ENCODE measurements around the gene CDIPT. TPM values are rescaled to one million over a fixed set of nuclear protein-coding genes. Genes with fewer than 3 reads are reported as not detected.
A peak's percentile ranks its signal among the peaks of the same experiment; 100 is the strongest.

Gene CDIPT
- total RNA-seq, 1 experiment from 2014 or later: 57.1 TPM

DNA sequence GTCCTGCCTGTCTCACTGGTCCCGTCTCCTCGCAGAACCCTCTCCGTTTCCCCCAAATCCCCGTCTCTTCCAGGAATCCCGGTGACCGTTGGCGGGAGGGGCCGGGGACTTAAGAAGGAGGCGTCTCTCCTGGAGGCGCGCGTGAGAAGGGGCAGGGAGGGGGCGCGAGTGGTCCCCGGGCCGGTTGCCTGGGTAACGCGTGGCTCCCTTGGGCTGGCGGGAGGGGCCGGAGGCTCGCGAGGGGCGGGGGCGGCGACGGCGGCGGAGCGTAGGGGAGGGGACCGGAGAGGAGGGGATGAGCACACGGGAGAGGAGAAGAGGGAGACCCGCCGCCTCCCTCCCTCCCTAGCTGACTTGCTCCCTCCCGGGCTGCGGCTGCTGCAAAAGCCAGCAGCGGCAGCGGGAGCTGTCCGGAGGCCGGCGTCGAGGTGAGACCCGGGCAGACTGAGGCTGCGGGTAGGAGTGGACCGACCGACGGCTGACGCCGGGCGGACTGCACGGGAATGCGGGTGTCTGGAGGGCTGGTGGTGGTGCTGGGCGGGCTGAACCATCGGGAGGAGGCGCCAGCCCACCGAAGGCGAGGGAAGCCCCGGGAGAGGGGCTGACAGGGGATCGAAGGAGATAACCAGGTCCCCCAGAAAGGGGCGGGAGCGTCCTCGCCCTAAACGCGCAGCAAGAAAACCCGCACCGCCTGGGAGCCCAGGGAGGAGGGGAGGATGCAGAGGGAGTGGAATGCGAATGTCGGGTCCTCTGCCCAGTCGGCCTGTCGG is 50.9 kb downstream of the CDIPT start, which contains the start of gene PRRT2:
Gene PRRT2 (plus strand): TSS at position 298 of the 770 bp plus-strand sequence. CDS start 862 bp downstream, outside the sequence.
- Histone ChIP-seq H3K4me1 (peaks cover 27% of the 10 kb centered on the region), H3K4me3 (ENCODE audit: low read depth, low read length) (peak within 1 kb of the TSS; percentile 73), H3K9me3 (no peaks in the 10 kb centered on the region), H3K36me3 (ENCODE audit: control insufficient read depth, insufficient read depth, low read length) (peaks cover 7% of the 10 kb centered on the region; the same call in 1 of the 2 replicates), H3K27me3 (replicated peaks; ENCODE audit: control insufficient read depth, insufficient read depth, low read length) (no peaks in the 10 kb centered on the region)
- intact Hi-C loops (cut with micrococcal nuclease; ENCODE audit: unreplicated experiment): loop anchor here (10.0 kb wide), 1 partner anchor 183 kb away; the partner anchor contains the start of genes HIRIP3 and INO80E
- BruUV-seq (replicated peaks): no TSS peak
- Mint-ChIP-seq H3K4me1 (ENCODE audit: low read depth, unreplicated experiment) (peaks cover 37% of the 10 kb centered on the region), H3K27ac (ENCODE audit: unreplicated experiment) (peak within 1 kb of the TSS; percentile 93), H3K27me3 (ENCODE audit: insufficient read depth, unreplicated experiment) (no peaks in the 10 kb centered on the region), H3K36me3 (ENCODE audit: insufficient read depth, unreplicated experiment) (peaks cover 68% of the 10 kb centered on the region), H3K9me3 (ENCODE audit: unreplicated experiment) (no peaks in the 10 kb centered on the region), H3K4me3 (ENCODE audit: unreplicated experiment) (peak within 1 kb of the TSS; percentile 94)
- DNase-seq: peak; percentile 66
- ChIA-PET POLR2A (interaction anchor here (0.7 to 1.0 kb wide), 3 partner anchors 17 to 161 kb away, joined by 3 to 5 read pairs (median 3); partner anchors contain the start of genes KIF22 and TAOK2), CTCF (interaction anchor here (0.7 to 1.6 kb wide), 2 partner anchors 17 to 36 kb away, joined by 3 to 5 read pairs; no protein-coding TSS in a partner anchor)
- TF ChIP-seq, protein P1, sequence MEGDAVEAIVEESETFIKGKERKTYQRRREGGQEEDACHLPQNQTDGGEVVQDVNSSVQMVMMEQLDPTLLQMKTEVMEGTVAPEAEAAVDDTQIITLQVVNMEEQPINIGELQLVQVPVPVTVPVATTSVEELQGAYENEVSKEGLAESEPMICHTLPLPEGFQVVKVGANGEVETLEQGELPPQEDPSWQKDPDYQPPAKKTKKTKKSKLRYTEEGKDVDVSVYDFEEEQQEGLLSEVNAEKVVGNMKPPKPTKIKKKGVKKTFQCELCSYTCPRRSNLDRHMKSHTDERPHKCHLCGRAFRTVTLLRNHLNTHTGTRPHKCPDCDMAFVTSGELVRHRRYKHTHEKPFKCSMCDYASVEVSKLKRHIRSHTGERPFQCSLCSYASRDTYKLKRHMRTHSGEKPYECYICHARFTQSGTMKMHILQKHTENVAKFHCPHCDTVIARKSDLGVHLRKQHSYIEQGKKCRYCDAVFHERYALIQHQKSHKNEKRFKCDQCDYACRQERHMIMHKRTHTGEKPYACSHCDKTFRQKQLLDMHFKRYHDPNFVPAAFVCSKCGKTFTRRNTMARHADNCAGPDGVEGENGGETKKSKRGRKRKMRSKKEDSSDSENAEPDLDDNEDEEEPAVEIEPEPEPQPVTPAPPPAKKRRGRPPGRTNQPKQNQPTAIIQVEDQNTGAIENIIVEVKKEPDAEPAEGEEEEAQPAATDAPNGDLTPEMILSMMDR (IDR thresholded peaks at IDR 0.05; ENCODE audit: insufficient read depth in 1 of 2, low read depth in 1 of 2, low read length in 1 of 2, severe bottlenecking in 1 of 2, unreplicated experiment in 1 of 2): no peak

GRCh38 chr16:29811170-29811895 is 51.7 kb downstream of the CDIPT start:
- Mint-ChIP-seq H3K4me1 (ENCODE audit: low read depth, unreplicated experiment) (peaks cover 37% of the 10 kb centered on the region), H3K36me3 (ENCODE audit: insufficient read depth, unreplicated experiment) (peaks cover 62% of the 10 kb centered on the region), H3K4me3 (ENCODE audit: unreplicated experiment) (peak overlapping the region; percentile 94), H3K27me3 (ENCODE audit: insufficient read depth, unreplicated experiment) (no peaks in the 10 kb centered on the region), H3K9me3 (ENCODE audit: unreplicated experiment) (no peaks in the 10 kb centered on the region), H3K27ac (ENCODE audit: unreplicated experiment) (peak overlapping the region; percentile 93)
- no peaks in the 10 kb centered on the region for H3K9me3 ChIP-seq
- H3K36me3 ChIP-seq (ENCODE audit: control insufficient read depth, insufficient read depth, low read length): peaks cover 7% of the 10 kb centered on the region; the same call in 1 of the 2 replicates
- H3K4me1 ChIP-seq: peaks cover 27% of the 10 kb centered on the region
- H3K27me3 ChIP-seq (replicated peaks; ENCODE audit: control insufficient read depth, insufficient read depth, low read length): no peaks in the 10 kb centered on the region
- BruUV-seq (replicated peaks): no TSS peak
- peak; percentile 96 for DNase-seq
- peak overlapping the region; percentile 73 for H3K4me3 ChIP-seq (ENCODE audit: low read depth, low read length)
- ChIA-PET CTCF (interaction anchor here (0.7 to 1.6 kb wide), 2 partner anchors 18 to 37 kb away, joined by 3 to 5 read pairs; no protein-coding TSS in a partner anchor), POLR2A (interaction anchor here (0.7 to 1.0 kb wide), 3 partner anchors 18 to 162 kb away, joined by 3 to 5 read pairs (median 3); partner anchors contain the start of genes KIF22 and TAOK2)
- intact Hi-C loops (cut with micrococcal nuclease; ENCODE audit: unreplicated experiment): loop anchor here (10.0 kb wide), 1 partner anchor 183 kb away; the partner anchor contains the start of genes HIRIP3 and INO80E
- TF ChIP-seq, protein P1 (IDR thresholded peaks at IDR 0.05; ENCODE audit: insufficient read depth in 1 of 2, low read depth in 1 of 2, low read length in 1 of 2, severe bottlenecking in 1 of 2, unreplicated experiment in 1 of 2): no peak
